ENCODE results near the gene MAPK9.

DNA sequence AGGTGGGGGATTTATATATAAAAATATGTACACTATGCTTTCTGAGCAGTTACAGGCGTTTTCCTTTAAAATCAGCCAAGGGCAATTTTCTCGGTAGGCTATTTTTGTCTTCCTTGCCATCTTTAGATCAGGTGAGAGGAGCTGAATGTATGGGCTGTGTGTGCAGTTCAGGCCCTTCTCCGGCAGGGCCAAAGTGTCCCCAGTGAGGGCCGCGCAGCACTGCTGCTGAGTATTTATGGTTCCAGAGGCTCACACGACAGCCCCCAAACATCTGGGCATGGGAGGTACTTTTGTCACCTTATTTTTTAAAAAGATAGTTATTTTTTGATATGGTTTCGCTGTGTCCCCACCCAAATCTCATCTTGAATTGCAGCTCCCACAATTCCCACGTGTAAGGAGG is 49.7 kb upstream of the MAPK9 start:
- TF ChIP-seq CTCF (IDR thresholded peaks at IDR 0.05): no peak
- no peak for TF ChIP-seq POLR2A (IDR thresholded peaks at IDR 0.05)
- no peak for TF ChIP-seq POLR2AphosphoS5 (IDR thresholded peaks at IDR 0.05)

Measured in suprapubic skin (tissue), 4 donors.